ENCODE data around the gene MTCP1.
A peak's percentile ranks its signal among the peaks of the same experiment; 100 is the strongest.

The MTCP1 gene

GRCh38 chrX:155048977-155049619 is 21.8 kb downstream of the MTCP1 start:
- Histone ChIP-seq H3K27me3 (ENCODE audit: control insufficient read depth, insufficient read depth, low read length) (no peaks in the 10 kb centered on the region), H3K9me3 (ENCODE audit: control insufficient read depth, insufficient read depth, low read length) (peaks cover 3% of the 10 kb centered on the region), H3K4me3 (ENCODE audit: low read depth, low read length) (no peak overlapping the region), H3K4me1 (ENCODE audit: control insufficient read depth, insufficient read depth, low read length) (no peaks in the 10 kb centered on the region), H3K9ac (ENCODE audit: low read depth, low read length) (no peak overlapping the region), H3K36me3 (ENCODE audit: control insufficient read depth, insufficient read depth, low read length) (no peaks in the 10 kb centered on the region)

GRCh38 chrX:155046811-155047528 is 24.0 kb downstream of the MTCP1 start:
- H3K4me3 ChIP-seq (ENCODE audit: low read depth, low read length): no peak overlapping the region
- no peaks in the 10 kb centered on the region for H3K27me3 ChIP-seq (ENCODE audit: control insufficient read depth, insufficient read depth, low read length)
- H3K36me3 ChIP-seq (ENCODE audit: control insufficient read depth, insufficient read depth, low read length): no peaks in the 10 kb centered on the region
- peaks cover 3% of the 10 kb centered on the region for H3K9me3 ChIP-seq (ENCODE audit: control insufficient read depth, insufficient read depth, low read length)
- no peaks in the 10 kb centered on the region for H3K4me1 ChIP-seq (ENCODE audit: control insufficient read depth, insufficient read depth, low read length)
- no peak overlapping the region for H3K9ac ChIP-seq (ENCODE audit: low read depth, low read length)

- Histone ChIP-seq H3K4me1 (ENCODE audit: control insufficient read depth, insufficient read depth, low read length) (no peaks in the 10 kb centered on the region), H3K9me3 (ENCODE audit: control insufficient read depth, insufficient read depth, low read length) (peaks cover 3% of the 10 kb centered on the region), H3K4me3 (ENCODE audit: low read depth, low read length) (no peak overlapping the region), H3K27me3 (ENCODE audit: control insufficient read depth, insufficient read depth, low read length) (no peaks in the 10 kb centered on the region), H3K36me3 (ENCODE audit: control insufficient read depth, insufficient read depth, low read length) (no peaks in the 10 kb centered on the region), H3K9ac (ENCODE audit: low read depth, low read length) (no peak overlapping the region)
These were observed 24.7 kb downstream of the MTCP1 start for GRCh38 chrX:155046129-155046810.

- no peaks in the 10 kb centered on the region for H3K4me1 ChIP-seq (ENCODE audit: control insufficient read depth, insufficient read depth, low read length)
- no peaks in the 10 kb centered on the region for H3K9me3 ChIP-seq (ENCODE audit: control insufficient read depth, insufficient read depth, low read length)
- no peaks in the 10 kb centered on the region for H3K36me3 ChIP-seq (ENCODE audit: control insufficient read depth, insufficient read depth, low read length)
- H3K27me3 ChIP-seq (ENCODE audit: control insufficient read depth, insufficient read depth, low read length): no peaks in the 10 kb centered on the region
- no peak overlapping the region for H3K4me3 ChIP-seq (ENCODE audit: low read depth, low read length)
- no peak overlapping the region for H3K9ac ChIP-seq (ENCODE audit: low read depth, low read length)
These were observed 35.2 kb downstream of the MTCP1 start for GRCh38 chrX:155035688-155036087.

- no peak overlapping the region for H3K4me3 ChIP-seq (ENCODE audit: low read depth, low read length)
- H3K9me3 ChIP-seq (ENCODE audit: control insufficient read depth, insufficient read depth, low read length): no peaks in the 10 kb centered on the region
- no peaks in the 10 kb centered on the region for H3K4me1 ChIP-seq (ENCODE audit: control insufficient read depth, insufficient read depth, low read length)
- H3K27me3 ChIP-seq (ENCODE audit: control insufficient read depth, insufficient read depth, low read length): no peaks in the 10 kb centered on the region
- no peaks in the 10 kb centered on the region for H3K36me3 ChIP-seq (ENCODE audit: control insufficient read depth, insufficient read depth, low read length)
- H3K9ac ChIP-seq (ENCODE audit: low read depth, low read length): no peak overlapping the region
These were observed 39.3 kb downstream of the MTCP1 start for GRCh38 chrX:155031657-155032056.

- Histone ChIP-seq H3K36me3 (ENCODE audit: control insufficient read depth, insufficient read depth, low read length) (no peaks in the 10 kb centered on the region), H3K4me1 (ENCODE audit: control insufficient read depth, insufficient read depth, low read length) (no peaks in the 10 kb centered on the region), H3K9ac (ENCODE audit: low read depth, low read length) (no peak overlapping the region), H3K9me3 (ENCODE audit: control insufficient read depth, insufficient read depth, low read length) (no peaks in the 10 kb centered on the region), H3K4me3 (ENCODE audit: low read depth, low read length) (no peak overlapping the region), H3K27me3 (ENCODE audit: control insufficient read depth, insufficient read depth, low read length) (no peaks in the 10 kb centered on the region)
These were observed 42.1 kb downstream of the MTCP1 start for GRCh38 chrX:155028877-155029291.

GRCh38 chrX:155028129-155028528 is 42.8 kb downstream of the MTCP1 start:
- Histone ChIP-seq H3K36me3 (ENCODE audit: control insufficient read depth, insufficient read depth, low read length) (no peaks in the 10 kb centered on the region), H3K27me3 (ENCODE audit: control insufficient read depth, insufficient read depth, low read length) (no peaks in the 10 kb centered on the region), H3K9ac (ENCODE audit: low read depth, low read length) (no peak overlapping the region), H3K9me3 (ENCODE audit: control insufficient read depth, insufficient read depth, low read length) (no peaks in the 10 kb centered on the region), H3K4me3 (ENCODE audit: low read depth, low read length) (peak overlapping the region; percentile 62), H3K4me1 (ENCODE audit: control insufficient read depth, insufficient read depth, low read length) (no peaks in the 10 kb centered on the region)

- H3K27me3 ChIP-seq (ENCODE audit: control insufficient read depth, insufficient read depth, low read length): no peaks in the 10 kb centered on the region
- no peaks in the 10 kb centered on the region for H3K4me1 ChIP-seq (ENCODE audit: control insufficient read depth, insufficient read depth, low read length)
- peak overlapping the region; percentile 63 for H3K9ac ChIP-seq (ENCODE audit: low read depth, low read length)
- no peaks in the 10 kb centered on the region for H3K9me3 ChIP-seq (ENCODE audit: control insufficient read depth, insufficient read depth, low read length)
- H3K36me3 ChIP-seq (ENCODE audit: control insufficient read depth, insufficient read depth, low read length): no peaks in the 10 kb centered on the region
- H3K4me3 ChIP-seq (ENCODE audit: low read depth, low read length): peak overlapping the region; percentile 62
These were observed 43.3 kb downstream of the MTCP1 start for GRCh38 chrX:155027509-155028066.

GRCh38 chrX:155026727-155027508 is 44.0 kb downstream of the MTCP1 start, which contains the start of gene FUNDC2:
FUNDC2 (plus strand) TSS chrX:155026844; CDS start chrX:155026939, 95 bp downstream.
- no peaks in the 10 kb centered on the region for H3K27me3 ChIP-seq (ENCODE audit: control insufficient read depth, insufficient read depth, low read length)
- peak within 1 kb of the TSS; percentile 62 for H3K4me3 ChIP-seq (ENCODE audit: low read depth, low read length)
- no peaks in the 10 kb centered on the region for H3K36me3 ChIP-seq (ENCODE audit: control insufficient read depth, insufficient read depth, low read length)
- no peaks in the 10 kb centered on the region for H3K4me1 ChIP-seq (ENCODE audit: control insufficient read depth, insufficient read depth, low read length)
- H3K9me3 ChIP-seq (ENCODE audit: control insufficient read depth, insufficient read depth, low read length): no peaks in the 10 kb centered on the region
- peak within 1 kb of the TSS; percentile 63 for H3K9ac ChIP-seq (ENCODE audit: low read depth, low read length)

- Histone ChIP-seq H3K9ac (ENCODE audit: low read depth, low read length) (no peak overlapping the region), H3K27me3 (ENCODE audit: control insufficient read depth, insufficient read depth, low read length) (no peaks in the 10 kb centered on the region), H3K4me1 (ENCODE audit: control insufficient read depth, insufficient read depth, low read length) (no peaks in the 10 kb centered on the region), H3K9me3 (ENCODE audit: control insufficient read depth, insufficient read depth, low read length) (no peaks in the 10 kb centered on the region), H3K36me3 (ENCODE audit: control insufficient read depth, insufficient read depth, low read length) (no peaks in the 10 kb centered on the region), H3K4me3 (ENCODE audit: low read depth, low read length) (peak overlapping the region; percentile 62)
These were observed 44.6 kb downstream of the MTCP1 start for GRCh38 chrX:155026420-155026726.

Data from iPS-15b (cell line).